Measurements from ENCODE around the gene LDHA.
"Not testable (repeated sequence)": the region's sequence is repeated elsewhere in the genome, so short reads cannot be mapped to it uniquely, and the experiment has no call there.

Gene LDHA

GRCh38 chr11:18404062-18404461 is 9.7 kb downstream of the LDHA start:
- H3K4me3 ChIP-seq (ENCODE audit: low read depth, low read length): no peak overlapping the region
- no peak for TF ChIP-seq CTCF (IDR thresholded peaks at IDR 0.05; ENCODE audit: insufficient read depth, low read depth, low read length, missing control alignments)
- DNase-seq (ENCODE audit: low read depth): no peak

GRCh38 chr11:18407400-18407799 is 13.0 kb downstream of the LDHA start:
- DNase-seq (ENCODE audit: low read depth); H3K4me3 ChIP-seq (ENCODE audit: low read depth, low read length): not testable (repeated sequence)

GRCh38 chr11:18408558-18409291 is 14.4 kb downstream of the LDHA start:
- no peak for TF ChIP-seq CTCF (IDR thresholded peaks at IDR 0.05; ENCODE audit: insufficient read depth, low read depth, low read length, missing control alignments)
- no peak overlapping the region for H3K4me3 ChIP-seq (ENCODE audit: low read depth, low read length)
- peak; percentile 6 for DNase-seq (ENCODE audit: low read depth)

- TF ChIP-seq CTCF (IDR thresholded peaks at IDR 0.05; ENCODE audit: insufficient read depth, low read depth, low read length, missing control alignments): no peak
- H3K4me3 ChIP-seq (ENCODE audit: low read depth, low read length): no peak overlapping the region
- no peak for DNase-seq (ENCODE audit: low read depth)
Observed at GRCh38 chr11:18416459-18416858, 22.1 kb downstream of the LDHA start.

- DNase-seq (ENCODE audit: low read depth): no peak
- H3K4me3 ChIP-seq (ENCODE audit: low read depth, low read length): no peak overlapping the region
- no peak for TF ChIP-seq CTCF (IDR thresholded peaks at IDR 0.05; ENCODE audit: insufficient read depth, low read depth, low read length, missing control alignments)
Observed at GRCh38 chr11:18419040-18419439, 24.7 kb downstream of the LDHA start.

GRCh38 chr11:18420067-18420466 is 25.7 kb downstream of the LDHA start:
- H3K4me3 ChIP-seq (ENCODE audit: low read depth, low read length): no peak overlapping the region
- no peak for DNase-seq (ENCODE audit: low read depth)
- TF ChIP-seq CTCF (IDR thresholded peaks at IDR 0.05; ENCODE audit: insufficient read depth, low read depth, low read length, missing control alignments): no peak

- no peak for TF ChIP-seq CTCF (IDR thresholded peaks at IDR 0.05; ENCODE audit: insufficient read depth, low read depth, low read length, missing control alignments)
- DNase-seq (ENCODE audit: low read depth): no peak
Observed at GRCh38 chr11:18427240-18427639, 32.9 kb downstream of the LDHA start.

More at GRCh38 chr11:18427240-18427639, 32.9 kb downstream of the LDHA start:
- H3K4me3 ChIP-seq (ENCODE audit: low read depth, low read length): no peak overlapping the region

Data from GM12865 (cell line).